Measurements from ENCODE around the gene RGMA.

GRCh38 chr15:93081399-93081798 lies 7.6 kb downstream of the RGMA start:
- TF ChIP-seq SP1 (IDR thresholded peaks at IDR 0.05; ENCODE audit: low read depth, low read length), result no peak
- no peak for TF ChIP-seq CTCF (IDR thresholded peaks at IDR 0.05; ENCODE audit: control extremely low read depth in 1 of 3, insufficient read depth in 1 of 3, low read depth in 1 of 3, low read length in 3 of 3)

Data from H1 (cell line).